HEK293T (cell line): ENCODE results near the gene HTRA3.

Experiments
- ARNT ChIP-seq: fragments of 450-650 bp; IDR thresholded peaks from 2 replicates; pipeline ENCODE4 v1.6.1; 2017; ENCODE audit warnings: mild to moderate bottlenecking
- BHLHE40 ChIP-seq: fragments of 450-650 bp; IDR thresholded peaks from 2 replicates; pipeline ENCODE4 v1.6.1; 2016; ENCODE audit warnings: mild to moderate bottlenecking, moderate library complexity, borderline replicate concordance
- CTBP1 ChIP-seq: fragments of 450-650 bp; IDR thresholded peaks from 2 replicates; pipeline ENCODE4 v1.6.1; 2016; ENCODE audit warnings: borderline replicate concordance
- ELF4 ChIP-seq: fragments of 450-650 bp; IDR thresholded peaks from 2 replicates; pipeline ENCODE4 v1.6.1; 2017; ENCODE audit warnings: antibody characterized with exemption
- FOXA1 ChIP-seq: fragments of 450-650 bp; IDR thresholded peaks from 2 replicates; pipeline ENCODE4 v1.6.1; 2016; ENCODE audit warnings: mild to moderate bottlenecking
- FOXK2 ChIP-seq: fragments of 450-650 bp; IDR thresholded peaks from 2 replicates; pipeline ENCODE4 v1.6.1; 2016; ENCODE audit warnings: mild to moderate bottlenecking
- FOXM1 ChIP-seq: fragments of 450-650 bp; IDR thresholded peaks from 2 replicates; pipeline ENCODE4 v1.6.1; 2017; ENCODE audit warnings: mild to moderate bottlenecking, borderline replicate concordance
- HDGF ChIP-seq: fragments of 450-650 bp; IDR thresholded peaks from 2 replicates; pipeline ENCODE4 v1.6.1; 2017; ENCODE audit warnings: antibody characterized with exemption, borderline replicate concordance
- NFRKB ChIP-seq: fragments of 450-650 bp; IDR thresholded peaks from 2 replicates; pipeline ENCODE4 v1.6.1; 2016; ENCODE audit warnings: mild to moderate bottlenecking, moderate library complexity
- SP1 ChIP-seq: fragments of 450-650 bp; IDR thresholded peaks from 2 replicates; pipeline ENCODE4 v1.6.1; 2017
- SUZ12 ChIP-seq: fragments of 450-650 bp; IDR thresholded peaks from 2 replicates; pipeline ENCODE4 v1.6.1; 2016; ENCODE audit warnings: mild to moderate bottlenecking
- TARDBP ChIP-seq: fragments of 450-650 bp; IDR thresholded peaks from 2 replicates; pipeline ENCODE4 v1.6.1; 2016
- ZNF384 ChIP-seq: fragments of 450-650 bp; IDR thresholded peaks from 2 replicates; pipeline ENCODE4 v1.6.1; 2016

DNA sequence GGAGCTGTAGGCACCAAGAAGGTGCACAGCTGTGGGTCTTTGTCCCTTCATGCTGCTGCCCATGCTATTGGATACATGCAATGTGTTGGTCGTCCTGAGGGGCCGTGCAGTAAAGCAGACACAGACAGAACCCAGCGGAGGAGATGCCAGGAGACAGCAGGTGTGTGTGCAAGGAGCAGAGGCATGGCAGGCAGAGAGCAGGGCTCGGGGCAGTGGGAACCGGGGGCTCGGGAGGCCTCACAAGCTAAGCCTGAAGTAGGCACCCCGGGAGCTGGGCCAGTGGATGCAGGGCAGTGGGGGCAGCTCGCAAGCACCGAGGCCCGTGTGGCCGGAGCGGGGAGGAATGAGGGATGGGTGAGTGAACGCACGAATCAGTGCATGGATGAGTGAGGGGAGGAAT lies 13.2 kb downstream of the HTRA3 start:
- TF ChIP-seq HDGF (no peak), FOXM1 (no peak), FOXK2 (no peak), NFRKB (no peak), FOXA1 (no peak), BHLHE40 (no peak), ELF4 (no peak), SUZ12 (no peak), ARNT (no peak), TARDBP (no peak), SP1 (no peak), CTBP1 (no peak), ZNF384 (no peak)
